GM12873 (cell line): Measurements from ENCODE around the gene MANSC1.
A peak's percentile ranks its signal among the peaks of the same experiment; 100 is the strongest.

ENCODE experiments used
- CTCF ChIP-seq: IDR thresholded peaks from 2 replicates; pipeline ENCODE4 v1.5.1; 2012; ENCODE audit warnings: low read depth, mild to moderate bottlenecking, moderate library complexity, low read length, control low read depth; ENCODE audit not compliant: insufficient read depth; ENCODE audit errors: missing control alignments

MANSC1 gene

DNA sequence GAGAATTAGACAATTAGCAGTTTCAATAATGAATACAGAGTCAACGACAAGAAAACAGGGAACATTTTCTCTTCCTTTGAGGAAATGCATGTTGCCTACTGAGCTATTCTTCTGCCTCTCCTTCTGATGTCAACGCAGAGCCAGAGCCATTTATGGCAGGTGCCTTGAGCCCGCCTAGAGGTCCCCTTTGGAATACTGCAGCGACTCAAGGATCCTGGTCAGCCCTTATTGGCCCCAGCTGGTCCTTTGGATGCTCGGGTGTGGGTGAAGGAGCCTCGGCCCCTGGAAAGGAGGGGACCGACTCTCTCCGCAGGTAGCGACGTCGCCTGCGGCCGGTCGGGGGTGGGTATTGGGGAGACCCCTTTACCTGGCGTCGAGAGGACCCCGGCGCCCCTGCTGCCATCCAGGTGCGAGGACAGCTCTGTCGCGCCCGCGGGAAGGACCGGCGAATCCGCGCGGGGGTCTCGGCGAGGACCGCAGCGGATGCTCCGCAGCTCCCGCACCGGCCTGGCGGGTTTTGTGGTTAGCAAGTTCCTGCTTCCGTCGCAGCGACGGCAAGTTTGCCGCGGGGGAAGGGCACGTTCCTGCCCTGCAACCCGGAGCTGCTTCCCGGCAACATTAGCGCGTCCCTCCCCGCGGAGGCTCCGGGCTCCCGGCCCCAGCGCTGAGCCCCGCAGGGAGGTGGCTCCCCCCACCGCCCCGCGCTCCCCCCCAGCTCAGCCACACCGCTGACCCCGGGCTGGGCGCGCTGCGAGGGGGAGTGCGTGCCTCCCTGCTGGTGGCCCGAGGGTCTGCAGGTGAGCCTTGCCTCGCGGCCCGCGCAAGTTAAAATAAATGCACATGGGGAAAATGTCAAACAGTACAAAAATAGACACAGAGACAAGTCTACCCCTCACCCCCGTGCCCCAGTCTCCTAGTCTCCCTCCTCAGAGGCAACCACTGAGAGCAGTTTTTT is at the start of gene MANSC1:
MANSC1 (minus strand) TSS at position 532 of the 955 bp plus-strand sequence. CDS start 6,928 bp downstream, outside the sequence.
- peak; percentile 51 for TF ChIP-seq CTCF

DNA sequence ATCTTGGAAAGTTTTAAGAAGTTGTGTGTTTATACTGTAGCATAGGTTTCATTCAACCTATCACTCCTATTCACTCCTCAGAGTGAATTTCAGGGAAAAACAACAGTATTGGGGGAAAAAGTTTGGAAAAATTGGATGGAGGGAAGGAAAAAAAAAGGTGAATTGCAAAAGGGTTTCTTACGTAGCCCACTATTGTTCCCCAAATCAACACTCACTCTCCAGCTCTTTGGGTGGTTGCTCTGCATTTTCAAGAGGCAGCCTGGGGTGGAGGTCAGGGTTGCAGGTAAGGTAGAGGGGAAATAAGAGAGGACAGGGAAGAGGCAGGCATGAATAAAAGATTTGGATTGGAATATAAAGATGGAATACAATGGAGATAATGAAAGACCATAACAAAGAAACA is 49.1 kb upstream of the MANSC1 start:
- TF ChIP-seq CTCF = no peak

GRCh38 chr12:12398026-12398859 is 48.2 kb upstream of the MANSC1 start:
- peak; percentile 17 for TF ChIP-seq CTCF

DNA sequence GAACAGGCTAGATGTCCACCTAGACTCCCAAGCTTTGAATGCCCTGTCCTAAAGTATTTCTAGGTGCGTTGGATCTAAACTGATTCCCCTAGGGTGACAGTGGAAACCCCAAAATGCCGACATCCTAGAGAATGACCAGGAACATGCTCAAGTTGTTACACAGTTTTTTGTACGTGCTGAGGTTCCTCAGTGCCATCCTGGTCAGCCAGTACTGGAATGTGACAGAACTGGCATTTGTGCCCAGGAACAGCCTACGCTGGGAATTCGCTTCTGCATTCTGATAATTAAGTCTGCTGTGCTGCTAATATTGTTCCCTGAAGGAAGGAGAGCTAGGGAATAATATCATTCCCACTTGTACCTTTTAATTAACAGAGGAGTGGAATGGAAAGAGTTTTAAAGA is 47.1 kb upstream of the MANSC1 start:
- no peak for TF ChIP-seq CTCF

DNA sequence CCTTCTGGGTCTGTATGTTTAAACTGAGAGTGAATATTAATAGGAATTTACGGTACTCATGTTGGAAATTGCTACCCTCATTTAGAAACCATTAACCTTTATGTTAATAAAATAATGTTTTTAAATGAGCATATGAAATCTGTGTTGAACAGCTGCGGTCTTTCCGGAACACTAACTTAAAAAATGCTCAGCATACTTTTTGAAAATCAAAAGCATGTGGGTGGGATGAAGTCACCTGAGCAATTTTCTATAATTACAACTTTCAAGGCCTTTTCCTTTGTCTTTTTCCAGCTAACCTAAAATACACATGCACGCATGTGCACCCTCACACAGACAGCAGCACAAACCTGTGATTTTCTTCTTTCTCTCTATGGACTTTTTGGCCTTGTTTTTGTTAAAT is 46.7 kb upstream of the MANSC1 start:
- no peak for TF ChIP-seq CTCF

DNA sequence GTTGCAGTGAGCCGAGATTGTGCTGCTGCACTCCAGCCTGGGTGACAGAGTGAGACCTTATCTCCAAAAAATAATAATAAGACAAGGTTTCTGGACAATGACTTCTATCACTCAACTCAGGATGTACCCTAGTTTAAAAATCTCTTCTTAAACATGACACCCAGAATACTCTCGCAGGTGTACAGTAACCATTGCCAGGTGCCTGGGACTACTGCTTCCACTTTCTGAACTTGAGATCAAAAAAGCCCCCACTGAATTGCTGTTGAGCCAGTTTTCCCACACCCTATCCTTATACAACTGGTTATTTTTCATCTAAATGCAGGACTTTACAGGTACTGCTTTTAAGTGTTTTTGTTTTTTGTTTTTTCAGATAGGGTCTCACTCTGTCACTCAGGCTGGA is 43.1 kb upstream of the MANSC1 start:
- no peak for TF ChIP-seq CTCF

DNA sequence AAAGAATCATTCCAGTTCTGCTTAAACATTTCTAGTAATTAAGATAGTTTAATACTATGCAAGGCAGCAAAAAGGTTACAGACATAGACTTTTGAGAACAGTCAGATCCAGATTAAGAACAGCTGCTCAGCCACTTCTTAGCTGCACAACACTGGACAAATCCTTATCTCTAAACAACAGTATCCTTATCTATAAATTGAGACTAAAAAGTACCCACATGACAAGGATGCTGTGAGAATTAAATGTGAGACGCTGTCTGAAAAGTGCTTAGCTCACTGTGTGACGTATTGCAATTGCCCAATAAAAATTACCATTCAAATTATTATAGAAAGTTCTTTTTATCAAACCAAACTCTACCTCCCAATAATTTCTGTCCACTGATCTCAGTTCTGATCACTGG is 42.4 kb upstream of the MANSC1 start:
- TF ChIP-seq CTCF = no peak
